HEK293T (cell line): Measurements from ENCODE around the gene TTLL7.

ENCODE experiments used
- ARNT ChIP-seq: fragments of 450-650 bp; IDR thresholded peaks from 2 replicates; pipeline ENCODE4 v1.6.1; 2017; ENCODE audit warnings: mild to moderate bottlenecking
- CTBP1 ChIP-seq: fragments of 450-650 bp; IDR thresholded peaks from 2 replicates; pipeline ENCODE4 v1.6.1; 2016; ENCODE audit warnings: borderline replicate concordance
- ELF4 ChIP-seq: fragments of 450-650 bp; IDR thresholded peaks from 2 replicates; pipeline ENCODE4 v1.6.1; 2017; ENCODE audit warnings: antibody characterized with exemption
- FOXM1 ChIP-seq: fragments of 450-650 bp; IDR thresholded peaks from 2 replicates; pipeline ENCODE4 v1.6.1; 2017; ENCODE audit warnings: mild to moderate bottlenecking, borderline replicate concordance
- HDGF ChIP-seq: fragments of 450-650 bp; IDR thresholded peaks from 2 replicates; pipeline ENCODE4 v1.6.1; 2017; ENCODE audit warnings: antibody characterized with exemption, borderline replicate concordance
- SP1 ChIP-seq: fragments of 450-650 bp; IDR thresholded peaks from 2 replicates; pipeline ENCODE4 v1.6.1; 2017
- SUZ12 ChIP-seq: fragments of 450-650 bp; IDR thresholded peaks from 2 replicates; pipeline ENCODE4 v1.6.1; 2016; ENCODE audit warnings: mild to moderate bottlenecking
- TARDBP ChIP-seq: fragments of 450-650 bp; IDR thresholded peaks from 2 replicates; pipeline ENCODE4 v1.6.1; 2016
- TF ChIP-seq, protein P1 (sequence below): fragments of 450-650 bp; IDR thresholded peaks from 2 replicates; pipeline ENCODE4 v1.6.1; 2016

- TF ChIP-seq ARNT (no peak), TARDBP (no peak), HDGF (no peak), FOXM1 (no peak), SP1 (no peak), SUZ12 (no peak), CTBP1 (no peak), ELF4 (no peak)
- TF ChIP-seq, protein P1, sequence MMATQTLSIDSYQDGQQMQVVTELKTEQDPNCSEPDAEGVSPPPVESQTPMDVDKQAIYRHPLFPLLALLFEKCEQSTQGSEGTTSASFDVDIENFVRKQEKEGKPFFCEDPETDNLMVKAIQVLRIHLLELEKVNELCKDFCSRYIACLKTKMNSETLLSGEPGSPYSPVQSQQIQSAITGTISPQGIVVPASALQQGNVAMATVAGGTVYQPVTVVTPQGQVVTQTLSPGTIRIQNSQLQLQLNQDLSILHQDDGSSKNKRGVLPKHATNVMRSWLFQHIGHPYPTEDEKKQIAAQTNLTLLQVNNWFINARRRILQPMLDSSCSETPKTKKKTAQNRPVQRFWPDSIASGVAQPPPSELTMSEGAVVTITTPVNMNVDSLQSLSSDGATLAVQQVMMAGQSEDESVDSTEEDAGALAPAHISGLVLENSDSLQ: no peak
These were observed 2.6 kb upstream of the TTLL7 start for GRCh38 chr1:84001501-84001900.
